Stomach (tissue), 9 donors: Measurements from ENCODE around the gene VEGFB. TPM values are rescaled to one million over a fixed set of nuclear protein-coding genes. Genes with fewer than 3 reads are reported as not detected.

ENCODE experiments used
- DNase-seq, 2 donors: peaks; one replicate each; pipeline versions ENCODE4 v3.0.0 to v3.0.0-alpha.2; 2013 to 2019
- H3K27ac ChIP-seq, 5 donors: fragments of 200-600 bp in 4 of 5; sonication (generic) in 4 of 5; one replicate each; pipeline ENCODE4 v1.5.1; 2013 to 2019; ENCODE audit warnings: mild to moderate bottlenecking in 1 of 5, moderate library complexity in 1 of 5
- H3K27me3 ChIP-seq, 3 donors: fragments of 200-600 bp; sonication (generic); one replicate each; pipeline ENCODE4 v1.5.1; 2017 to 2019; ENCODE audit warnings: mixed run types in 1 of 3
- H3K36me3 ChIP-seq, 4 donors: fragments of 200-600 bp; sonication (generic); 1 replicate in 3 of 4; 2 replicates in 1 of 4; pipeline ENCODE4 v1.5.1; 2016 to 2019
- H3K4me1 ChIP-seq, 4 donors: fragments of 200-600 bp; sonication (generic); one replicate each; pipeline ENCODE4 v1.5.1; 2016 to 2019
- H3K4me3 ChIP-seq, 4 donors: fragments of 200-600 bp; sonication (generic) in 3 of 4; one replicate each; pipeline ENCODE4 v1.5.1; 2016 to 2019; ENCODE audit warnings: mild to moderate bottlenecking in 1 of 4
- H3K9me3 ChIP-seq, 4 donors: fragments of 200-600 bp; sonication (generic); one replicate each; pipeline ENCODE4 v1.5.1; 2016 to 2019
- CTCF ChIP-seq, 7 experiments: fragments of 450-650 bp in 4 of 7; fragments of 200-600 bp in 3 of 7; sonication (generic) in 3 of 7; IDR thresholded peaks; one replicate each; pipeline ENCODE4 v1.5.1; 2016 to 2019; ENCODE audit warnings: antibody characterized with exemption in 7 of 7, control low read depth in 2 of 7, mild to moderate bottlenecking in 1 of 7
- EP300 ChIP-seq: sonication (generic); formaldehyde crosslinking; IDR thresholded peaks from one replicate; pipeline ENCODE4 v1.6.1; 2017; ENCODE audit warnings: antibody characterized with exemption
- POLR2A ChIP-seq, 4 donors: fragments of 450-650 bp; IDR thresholded peaks; one replicate each; pipeline ENCODE4 v1.6.1; 2016; ENCODE audit warnings: antibody characterized with exemption in 4 of 4, control low read depth in 2 of 4, mild to moderate bottlenecking in 1 of 4, moderate library complexity in 1 of 4
- POLR2AphosphoS5 ChIP-seq, 3 donors: sonication (generic); formaldehyde crosslinking; IDR thresholded peaks; one replicate each; pipeline ENCODE4 v1.6.1; 2016; ENCODE audit warnings: antibody characterized with exemption in 3 of 3
- WGBS, 5 donors: extraction: QIAGEN DNeasy Blood & Tissue Kit in 3 of 5; methylation state at CpG; one replicate each; pipeline versions ENCODE4 v1.1.5 to v1.1.7; 2013 to 2018; 5-methylcytosine and 5-hydroxymethylcytosine counted together
- intact Hi-C: fragments of 100-400 bp; cut with DNase I; formaldehyde crosslinking; loops from one replicate; pipeline ENCODE4 v1.15.1; 2023; ENCODE audit warnings: low total_unique reads
- polyA plus RNA-seq, 3 donors: library from polyadenylated mRNA; stranded (reverse); fragments of 200-250 nt; gene quantifications; one replicate each; pipeline ENCODE4 v1.2.3, GENCODE V29; 2013
- total RNA-seq, 5 donors: library from RNA; depleted of rRNA; stranded (reverse); fragments of >200 nt; gene quantifications; one replicate each; pipeline versions ENCODE4 v1.1.0 to v1.2.3, GENCODE V29; 2014 to 2016
- donor health status: healthy with polysubstance abuse.
- donor health status: Bipolar disorder and iron deficiency.
- donor health status: healthy.

Gene VEGFB
- total and polyA plus RNA-seq, 8 donors, result 2.9 to 167 (median 65.1) TPM

- Histone ChIP-seq H3K4me1 (peaks cover 22 to 39% (median 34%) of the 10 kb centered on the region in 4 donors), H3K27me3 (no peaks in the 10 kb centered on the region), H3K36me3 (peaks cover 31 to 40% (median 38%) of the 10 kb centered on the region in 4 donors), H3K27ac (peak overlapping the region in 3 of 5 donors; percentile 81 to 89 (median 86)), H3K4me3 (peak overlapping the region in 3 of 4 donors; percentile 80 to 86 (median 83)), H3K9me3 (no peaks in the 10 kb centered on the region)
- TF ChIP-seq POLR2AphosphoS5 (IDR thresholded peaks at IDR 0.05) (no peak), EP300 (no peak), CTCF (IDR thresholded peaks at IDR 0.05) (no peak), POLR2A (IDR thresholded peaks at IDR 0.05) (no peak)
- intact Hi-C loops, result no loop called here
- no peak for DNase-seq
- 55 to 79% (median 64%) methylated on average over 7 to 8 of the region's 8 CpGs for WGBS, 5 donors
Measured at GRCh38 chr11:64253043-64253442, 18.7 kb downstream of the VEGFB start.

- DNase-seq, result no peak
- Histone ChIP-seq H3K9me3 (no peaks in the 10 kb centered on the region), H3K27me3 (no peaks in the 10 kb centered on the region), H3K36me3 (peaks cover 35 to 44% (median 43%) of the 10 kb centered on the region in 4 donors), H3K4me3 (no peak overlapping the region), H3K27ac (no peak overlapping the region), H3K4me1 (peaks cover 22 to 39% (median 32%) of the 10 kb centered on the region in 4 donors)
- TF ChIP-seq EP300 (no peak), POLR2AphosphoS5 (IDR thresholded peaks at IDR 0.05) (no peak), POLR2A (IDR thresholded peaks at IDR 0.05) (no peak), CTCF (IDR thresholded peaks at IDR 0.05) (no peak)
- 41 to 65% (median 57%) methylated on average over 5 of the region's 5 CpGs for WGBS, 5 donors
- intact Hi-C loops, result no loop called here
Measured at GRCh38 chr11:64253481-64253880, 19.1 kb downstream of the VEGFB start.

GRCh38 chr11:64254326-64254725, 19.9 kb downstream of the VEGFB start:
- Histone ChIP-seq H3K36me3 (peaks cover 43 to 52% (median 51%) of the 10 kb centered on the region in 4 donors), H3K27ac (no peak overlapping the region), H3K9me3 (no peaks in the 10 kb centered on the region), H3K4me3 (no peak overlapping the region), H3K27me3 (no peaks in the 10 kb centered on the region), H3K4me1 (peaks cover 22 to 39% (median 32%) of the 10 kb centered on the region in 4 donors)
- DNase-seq, result no peak
- TF ChIP-seq POLR2A (IDR thresholded peaks at IDR 0.05), result no peak
- TF ChIP-seq EP300, result no peak
- TF ChIP-seq CTCF (IDR thresholded peaks at IDR 0.05), result no peak
- 85 to 92% (median 88%) methylated on average over 5 to 7 of the region's 7 CpGs for WGBS, 5 donors
- intact Hi-C loops, result no loop called here

- TF ChIP-seq POLR2AphosphoS5 (IDR thresholded peaks at IDR 0.05) (no peak), CTCF (IDR thresholded peaks at IDR 0.05) (no peak), POLR2A (IDR thresholded peaks at IDR 0.05) (no peak), EP300 (no peak)
- Histone ChIP-seq H3K9me3 (no peaks in the 10 kb centered on the region), H3K4me3 (no peak overlapping the region), H3K27me3 (no peaks in the 10 kb centered on the region), H3K4me1 (peaks cover 22 to 37% (median 31%) of the 10 kb centered on the region in 4 donors), H3K27ac (no peak overlapping the region), H3K36me3 (peaks cover 44 to 64% (median 62%) of the 10 kb centered on the region in 4 donors)
- intact Hi-C loops, result no loop called here
- DNase-seq, result no peak
- WGBS, 5 donors, result 86 to 91% (median 89%) methylated on average over 28 to 35 of the region's 35 CpGs
Measured at GRCh38 chr11:64255135-64256128, 21.0 kb downstream of the VEGFB start.
